OCI-LY3 (cell line): ENCODE measurements around the gene MTMR2.
"Not testable (repeated sequence)": the region's sequence is repeated elsewhere in the genome, so short reads cannot be mapped to it uniquely, and the experiment has no call there.

Experiments
- H2AFZ ChIP-seq: fragments of 200-600, 300-600 bp; shearing (Covaris generic); 2 replicates; pipeline ENCODE4 v1.6.0; 2014; ENCODE audit warnings: antibody characterized with exemption, low read depth, low read length
- H3K27ac ChIP-seq: fragments of 200-600, 300-600 bp; sonication (generic); 2 replicates; pipeline ENCODE4 v1.5.1; 2014; ENCODE audit warnings: mild to moderate bottlenecking, low read length, moderate library complexity, mixed read lengths
- H3K27me3 ChIP-seq: fragments of 200-600, 300-600 bp; sonication (generic); 2 replicates; pipeline ENCODE4 v1.6.1; 2014; ENCODE audit warnings: low read depth, low read length, mixed read lengths
- H3K36me3 ChIP-seq: fragments of 200-600, 300-600 bp; sonication (generic); replicated peaks from 2 replicates; pipeline ENCODE3; 2014; ENCODE audit warnings: low read depth, low read length, mixed read lengths
- H3K4me1 ChIP-seq: fragments of 300-600, 200-600 bp; sonication (generic); 2 replicates; pipeline ENCODE4 v1.6.1; 2014; ENCODE audit warnings: low read length, mixed read lengths
- H3K4me2 ChIP-seq: fragments of 200-600, 300-600 bp; sonication (generic); 2 replicates; pipeline ENCODE4 v1.6.1; 2014; ENCODE audit warnings: low read length, mixed read lengths
- H3K4me3 ChIP-seq: fragments of 300-600, 200-600 bp; sonication (generic); 2 replicates; pipeline ENCODE4 v1.5.1; 2014; ENCODE audit warnings: antibody characterized with exemption, mild to moderate bottlenecking, low read length, moderate library complexity
- H3K79me2 ChIP-seq: fragments of 300-600, 200-600 bp; shearing (Covaris generic); 2 replicates; pipeline ENCODE4 v1.6.1; 2014; ENCODE audit warnings: mild to moderate bottlenecking, low read length, mixed read lengths
- H3K9ac ChIP-seq: fragments of 300-600, 200-600 bp; shearing (Covaris generic); 2 replicates; pipeline ENCODE4 v1.6.0; 2014; ENCODE audit warnings: mild to moderate bottlenecking, low read length, moderate library complexity
- H3K9me3 ChIP-seq: fragments of 200-600, 300-600 bp; shearing (Covaris generic); 2 replicates; pipeline ENCODE4 v1.6.1; 2014; ENCODE audit warnings: low read length, mixed read lengths; ENCODE audit not compliant: insufficient read depth
- H4K20me1 ChIP-seq: fragments of 200-600, 300-600 bp; sonication (generic); 2 replicates; pipeline ENCODE4 v1.6.1; 2016; ENCODE audit warnings: low read length, mixed read lengths; ENCODE audit not compliant: insufficient read depth
- EZH2phosphoT487 ChIP-seq: fragments of 200-600 bp; shearing (Covaris generic); IDR thresholded peaks from 2 replicates; pipeline ENCODE4 v1.6.1; 2018; ENCODE audit warnings: antibody characterized with exemption, mixed run types, low read depth
- TF ChIP-seq, protein P1 (sequence below): fragments of 200-600, 300-600 bp; sonication (generic); IDR thresholded peaks from 2 replicates; pipeline ENCODE4 v1.5.1; 2014; ENCODE audit warnings: antibody characterized with exemption, low read length, low read depth

MTMR2 gene

DNA sequence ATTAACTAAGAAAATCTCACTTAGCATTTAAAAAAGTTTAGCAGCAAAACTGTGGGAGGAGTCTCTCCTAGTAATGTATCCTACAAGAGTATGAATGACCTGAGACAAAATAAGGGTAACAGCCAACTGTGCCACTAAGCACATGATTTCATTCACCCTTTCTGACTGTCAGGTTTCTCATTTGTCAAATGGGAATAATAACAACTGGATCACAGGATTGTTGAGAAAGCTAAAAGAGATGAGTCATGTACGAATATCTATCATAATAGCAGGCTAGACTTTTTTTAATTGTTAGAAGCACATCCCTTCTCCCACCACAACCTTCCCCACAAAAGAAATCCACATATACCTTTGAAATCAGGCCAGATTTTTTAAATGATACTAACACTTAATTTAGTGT lies 39.5 kb downstream of the MTMR2 start:
- Histone ChIP-seq H3K9ac (no peak overlapping the region), H3K27me3 (no peaks in the 10 kb centered on the region), H3K9me3 (no peaks in the 10 kb centered on the region), H4K20me1 (no peaks in the 10 kb centered on the region), H3K4me2 (no peak overlapping the region), H3K79me2 (no peaks in the 10 kb centered on the region), H3K4me3 (no peak overlapping the region), H2AFZ (no peak overlapping the region), H3K27ac (no peak overlapping the region), H3K36me3 (peaks cover 2% of the 10 kb centered on the region), H3K4me1 (no peaks in the 10 kb centered on the region)
- TF ChIP-seq EZH2phosphoT487 = no peak
- TF ChIP-seq, protein P1, sequence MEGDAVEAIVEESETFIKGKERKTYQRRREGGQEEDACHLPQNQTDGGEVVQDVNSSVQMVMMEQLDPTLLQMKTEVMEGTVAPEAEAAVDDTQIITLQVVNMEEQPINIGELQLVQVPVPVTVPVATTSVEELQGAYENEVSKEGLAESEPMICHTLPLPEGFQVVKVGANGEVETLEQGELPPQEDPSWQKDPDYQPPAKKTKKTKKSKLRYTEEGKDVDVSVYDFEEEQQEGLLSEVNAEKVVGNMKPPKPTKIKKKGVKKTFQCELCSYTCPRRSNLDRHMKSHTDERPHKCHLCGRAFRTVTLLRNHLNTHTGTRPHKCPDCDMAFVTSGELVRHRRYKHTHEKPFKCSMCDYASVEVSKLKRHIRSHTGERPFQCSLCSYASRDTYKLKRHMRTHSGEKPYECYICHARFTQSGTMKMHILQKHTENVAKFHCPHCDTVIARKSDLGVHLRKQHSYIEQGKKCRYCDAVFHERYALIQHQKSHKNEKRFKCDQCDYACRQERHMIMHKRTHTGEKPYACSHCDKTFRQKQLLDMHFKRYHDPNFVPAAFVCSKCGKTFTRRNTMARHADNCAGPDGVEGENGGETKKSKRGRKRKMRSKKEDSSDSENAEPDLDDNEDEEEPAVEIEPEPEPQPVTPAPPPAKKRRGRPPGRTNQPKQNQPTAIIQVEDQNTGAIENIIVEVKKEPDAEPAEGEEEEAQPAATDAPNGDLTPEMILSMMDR = no peak

DNA sequence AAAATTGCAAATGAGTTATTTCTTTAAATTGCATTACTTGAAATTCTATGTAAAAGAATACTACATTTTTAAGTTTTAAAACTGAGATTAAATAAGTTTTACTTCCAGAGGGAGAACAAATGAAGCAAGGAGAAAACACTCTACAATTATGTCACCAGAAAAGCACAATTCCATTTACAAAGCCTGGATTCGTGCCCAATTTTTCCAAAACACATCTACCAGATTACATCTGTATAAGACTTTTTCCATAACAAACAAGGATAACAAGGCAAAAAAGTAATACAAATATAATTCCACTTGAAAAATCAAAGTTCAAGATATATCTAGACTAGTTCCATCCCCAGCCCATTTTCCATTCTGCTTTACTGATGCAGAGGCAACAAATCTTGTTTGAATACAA lies 40.5 kb downstream of the MTMR2 start:
- TF ChIP-seq EZH2phosphoT487 = no peak
- TF ChIP-seq, protein P1 = no peak
- Histone ChIP-seq H3K9ac (no peak overlapping the region), H2AFZ (no peak overlapping the region), H3K27ac (no peak overlapping the region), H3K36me3 (peaks cover 2% of the 10 kb centered on the region), H3K79me2 (no peaks in the 10 kb centered on the region), H3K9me3 (no peaks in the 10 kb centered on the region), H3K27me3 (no peaks in the 10 kb centered on the region), H4K20me1 (no peaks in the 10 kb centered on the region), H3K4me2 (no peak overlapping the region), H3K4me3 (no peak overlapping the region), H3K4me1 (no peaks in the 10 kb centered on the region)

DNA sequence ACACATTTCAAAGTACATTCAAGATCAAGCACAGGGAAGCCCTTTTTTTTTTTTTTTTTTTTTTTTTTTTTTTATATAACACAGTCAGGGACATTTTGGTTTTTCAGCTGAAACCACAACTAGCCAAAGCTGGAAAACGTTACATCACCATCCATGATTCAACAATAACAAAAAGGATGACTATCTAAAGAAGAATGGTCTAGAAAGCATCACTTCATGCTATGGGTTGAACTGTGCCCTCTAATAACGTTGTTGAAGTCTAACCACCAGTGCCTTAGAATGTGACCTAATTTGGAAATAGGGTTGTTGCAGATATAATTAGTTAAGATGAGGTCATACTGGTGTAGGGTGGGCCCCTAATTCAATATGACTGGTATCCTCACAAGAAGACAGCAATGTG lies 46.6 kb downstream of the MTMR2 start:
- Histone ChIP-seq H3K79me2 (no peaks in the 10 kb centered on the region), H4K20me1 (no peaks in the 10 kb centered on the region), H3K9ac (no peak overlapping the region), H3K4me3 (no peak overlapping the region), H3K4me1 (no peaks in the 10 kb centered on the region), H3K27me3 (no peaks in the 10 kb centered on the region), H2AFZ (no peak overlapping the region), H3K27ac (no peak overlapping the region), H3K9me3 (no peaks in the 10 kb centered on the region), H3K36me3 (peaks cover 3% of the 10 kb centered on the region), H3K4me2 (no peak overlapping the region)
- TF ChIP-seq, protein P1 = no peak
- no peak for TF ChIP-seq EZH2phosphoT487

DNA sequence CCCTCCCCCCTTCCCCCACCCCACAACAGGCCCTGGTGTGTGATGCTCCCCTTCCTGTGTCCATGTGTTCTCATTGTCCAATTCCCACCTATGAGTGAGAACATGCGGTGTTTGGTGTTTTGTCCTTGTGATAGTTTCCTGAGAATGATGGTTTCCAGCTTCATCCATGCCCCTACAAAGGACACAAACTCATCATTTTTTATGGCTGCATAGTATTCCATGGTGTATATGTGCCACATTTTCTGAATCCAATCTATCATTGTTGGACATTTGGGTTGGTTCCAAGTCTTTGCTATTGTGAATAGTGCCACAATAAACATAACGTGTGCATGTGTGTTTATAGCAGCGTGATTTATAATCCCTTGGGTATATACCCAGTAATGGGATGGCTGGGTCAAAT lies 53.0 kb downstream of the MTMR2 start:
- not testable (repeated sequence) for H4K20me1 ChIP-seq, H3K9ac ChIP-seq, H2AFZ ChIP-seq, H3K27ac ChIP-seq, H3K4me2 ChIP-seq, H3K79me2 ChIP-seq, H3K4me1 ChIP-seq, H3K36me3 ChIP-seq, H3K4me3 ChIP-seq, H3K9me3 ChIP-seq, H3K27me3 ChIP-seq

DNA sequence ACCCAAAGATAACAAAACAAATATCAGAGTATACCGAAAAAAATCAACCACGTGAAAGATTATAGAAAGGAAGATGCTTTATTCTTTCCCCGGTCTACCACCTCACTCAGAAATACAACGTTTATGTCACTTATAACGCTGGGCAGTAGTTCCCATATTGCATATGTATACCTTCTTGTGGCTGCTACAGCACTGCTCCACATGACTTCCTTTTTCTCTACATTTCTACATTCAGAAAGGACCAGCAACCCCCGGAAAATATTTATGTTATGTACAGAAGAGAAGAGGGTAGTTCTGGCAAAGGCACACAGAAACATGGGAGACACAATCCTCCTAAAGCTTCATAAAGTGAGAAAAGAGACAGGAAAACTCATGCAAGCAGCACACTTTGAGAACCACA lies 56.8 kb downstream of the MTMR2 start:
- no peak overlapping the region for H3K9ac ChIP-seq
- H3K36me3 ChIP-seq = peaks cover 4% of the 10 kb centered on the region
- H3K27ac ChIP-seq = no peak overlapping the region
- H4K20me1 ChIP-seq = no peaks in the 10 kb centered on the region
- H3K79me2 ChIP-seq = no peaks in the 10 kb centered on the region
- no peaks in the 10 kb centered on the region for H3K27me3 ChIP-seq
- H3K4me2 ChIP-seq = no peak overlapping the region
- no peak overlapping the region for H3K4me3 ChIP-seq
- no peaks in the 10 kb centered on the region for H3K9me3 ChIP-seq
- no peak overlapping the region for H2AFZ ChIP-seq
- no peaks in the 10 kb centered on the region for H3K4me1 ChIP-seq
- TF ChIP-seq, protein P1 = no peak
- no peak for TF ChIP-seq EZH2phosphoT487
